Pancreas (tissue), 10 donors: ENCODE data around the gene KRTAP4-2. TPM values are rescaled to one million over a fixed set of nuclear protein-coding genes. Genes with fewer than 3 reads are reported as not detected.

ENCODE experiments used
- ATAC-seq, 4 donors: fragments of 200-7000 bp; cut with Tn5 transposase; one replicate each; pipeline versions ENCODE4 v1.8.0 to v1.9.1; 2020; ENCODE audit warnings: mild to moderate bottlenecking in 4 of 4, moderate library complexity in 4 of 4
- DNase-seq, 6 donors: peaks; one replicate each; pipeline ENCODE4 v3.0.0-alpha.2; 2020
- FAIRE-seq: peaks from 2 replicates; lab custom pipeline; 2012; peaks lifted over from hg19 to GRCh38; lab: Jason Lieb, UNC
- H3K27ac ChIP-seq, 4 donors: fragments of 200-600 bp; sonication (generic); 1 replicate in 3 of 4; 2 replicates in 1 of 4; pipeline versions ENCODE4 v1.5.0 to v1.8.0; 2020
- H3K27me3 ChIP-seq, 4 donors: fragments of 200-600 bp; one replicate each; pipeline ENCODE4 v1.8.0; 2021
- H3K36me3 ChIP-seq, 3 donors: fragments of 200-600 bp; sonication (generic) in 1 of 3; one replicate each; pipeline versions ENCODE4 v1.5.0 to v1.8.0; 2020 to 2021
- H3K4me1 ChIP-seq, 3 donors: fragments of 200-600 bp; one replicate each; pipeline ENCODE4 v1.8.0; 2021
- H3K4me3 ChIP-seq, 4 donors: fragments of 200-600 bp; sonication (generic) in 2 of 4; one replicate each; pipeline versions ENCODE4 v1.5.0 to v1.8.0; 2020 to 2021
- H3K9me3 ChIP-seq, 4 donors: fragments of 200-600 bp; one replicate each; pipeline ENCODE4 v1.8.0; 2021
- CTCF ChIP-seq, 4 donors: fragments of 200-600 bp; sonication (generic) in 3 of 4; IDR thresholded peaks; one replicate each; pipeline versions ENCODE4 v1.5.0 to v1.8.0; 2021; ENCODE audit warnings: antibody characterized with exemption in 4 of 4
- WGBS, 2 donors: extraction: QIAGEN DNeasy Blood & Tissue Kit; methylation state at CpG; one replicate each; pipeline ENCODE4 v1.1.7; 2013; 5-methylcytosine and 5-hydroxymethylcytosine counted together
- intact Hi-C, 3 donors: fragments of 100-400 bp; cut with DNase I; formaldehyde crosslinking; loops; one replicate each; pipeline versions ENCODE4 v1.11.1 to v1.14.2; 2022
- polyA plus RNA-seq, 2 donors: library from polyadenylated mRNA; stranded (reverse); fragments of 200-250 nt; gene quantifications; one replicate each; pipeline ENCODE4 v1.2.3, GENCODE V29; 2013
- total RNA-seq, 6 donors: library from RNA; stranded (reverse); fragmentation: NEBNext Ultra II Directional in 4 of 6; extraction: Animal tissue kit (Norgen Biotek cat#: 25700) in 4 of 6; gene quantifications; one replicate each; pipeline versions ENCODE4 v1.2.1 to v1.2.4, GENCODE V29; 2021 to 2023
- donor health status: healthy with polysubstance abuse.
- donor health status: DM: no; HTN: no; CAD: no; lungs with moderate emphysema.
- donor health status: DM: no; HTN: no; CAD: no.
- donor health status: control.
- donor health status: control.
- donor health status: Bipolar disorder and iron deficiency.
- donor health status: DM: yes; HTN: yes; CAD: no.
- donor health status: DM: no; HTN: no; CAD: no.
- donor health status: DM: no; HTN: no; CAD: no.
- donor health status: DM: yes; HTN: yes; CAD: no.

KRTAP4-2 gene
- total and polyA plus RNA-seq, 8 donors, result not detected

GRCh38 chr17:41133880-41134735 is 43.9 kb downstream of the KRTAP4-2 start:
- no peak for TF ChIP-seq CTCF (IDR thresholded peaks at IDR 0.05)
- H3K4me1 ChIP-seq, result no peaks in the 10 kb centered on the region
- no peaks in the 10 kb centered on the region for H3K36me3 ChIP-seq
- DNase-seq (no peak), FAIRE-seq (no peak), ATAC-seq (no peak)
- 51 to 56% methylated on average over 2 of the region's 2 CpGs for WGBS, 2 donors
- no peak overlapping the region for H3K27ac ChIP-seq
- H3K27me3 ChIP-seq, result peaks cover 0 to 3% (median 0%) of the 10 kb centered on the region in 4 donors
- H3K4me3 ChIP-seq, result no peak overlapping the region
- no peaks in the 10 kb centered on the region for H3K9me3 ChIP-seq
- intact Hi-C loops, result no loop called here

GRCh38 chr17:41131979-41132378 is 46.0 kb downstream of the KRTAP4-2 start:
- DNase-seq (no peak), ATAC-seq (no peak), FAIRE-seq (no peak)
- H3K27ac ChIP-seq, result no peak overlapping the region
- no peaks in the 10 kb centered on the region for H3K4me1 ChIP-seq
- H3K9me3 ChIP-seq, result no peaks in the 10 kb centered on the region
- no peaks in the 10 kb centered on the region for H3K36me3 ChIP-seq
- intact Hi-C loops, result no loop called here
- peaks cover 0 to 3% (median 0%) of the 10 kb centered on the region in 4 donors for H3K27me3 ChIP-seq
- WGBS, 2 donors, result 72 to 87% methylated on average over 3 of the region's 3 CpGs
- TF ChIP-seq CTCF (IDR thresholded peaks at IDR 0.05), result no peak
- no peak overlapping the region for H3K4me3 ChIP-seq

Other genes starting within 250 kb of the KRTAP4-2 start
Only the 30 nearest of the 41 such genes appear.
- not detected for gene KRTAP1-5, start 151.0 kb downstream of the KRTAP4-2 start, total RNA-seq
- gene KRTAP1-5, start 151.0 kb downstream of the KRTAP4-2 start, polyA plus RNA-seq, result not detected
- gene KRTAP1-4, start 148.0 kb downstream of the KRTAP4-2 start, total RNA-seq, result not detected
- gene KRTAP1-4, start 148.0 kb downstream of the KRTAP4-2 start, polyA plus RNA-seq, result not detected
- gene KRTAP1-3, start 143.3 kb downstream of the KRTAP4-2 start, total RNA-seq, result not detected
- not detected for gene KRTAP1-3, start 143.3 kb downstream of the KRTAP4-2 start, polyA plus RNA-seq
- gene KRTAP1-1, start 136.8 kb downstream of the KRTAP4-2 start, total RNA-seq, result under 1 TPM in 3 of 6 donors, not detected in 3; 0.16 to 0.46 (median 0.31) TPM
- under 1 TPM in 1 of 2 donors, not detected in 1; 0.68 TPM for gene KRTAP1-1, start 136.8 kb downstream of the KRTAP4-2 start, polyA plus RNA-seq
- gene KRTAP2-1, start 130.9 kb downstream of the KRTAP4-2 start, total RNA-seq, result not detected
- gene KRTAP2-1, start 130.9 kb downstream of the KRTAP4-2 start, polyA plus RNA-seq, result not detected
- gene KRTAP2-2, start 123.0 kb downstream of the KRTAP4-2 start, total RNA-seq, result not detected
- not detected for gene KRTAP2-2, start 123.0 kb downstream of the KRTAP4-2 start, polyA plus RNA-seq
- gene KRTAP2-3, start 118.1 kb downstream of the KRTAP4-2 start, total RNA-seq, result not detected
- not detected for gene KRTAP2-3, start 118.1 kb downstream of the KRTAP4-2 start, polyA plus RNA-seq
- gene KRTAP2-4, start 112.3 kb downstream of the KRTAP4-2 start, total RNA-seq, result not detected
- gene KRTAP2-4, start 112.3 kb downstream of the KRTAP4-2 start, polyA plus RNA-seq, result not detected
- not detected for gene KRTAP4-7, start 94.1 kb downstream of the KRTAP4-2 start, total RNA-seq
- not detected for gene KRTAP4-7, start 94.1 kb downstream of the KRTAP4-2 start, polyA plus RNA-seq
- not detected for gene KRTAP4-8, start 80.1 kb downstream of the KRTAP4-2 start, total RNA-seq
- gene KRTAP4-8, start 80.1 kb downstream of the KRTAP4-2 start, polyA plus RNA-seq, result not detected
- gene KRTAP4-16, start 76.0 kb downstream of the KRTAP4-2 start, total RNA-seq, result not detected
- gene KRTAP4-16, start 76.0 kb downstream of the KRTAP4-2 start, polyA plus RNA-seq, result not detected
- not detected for gene KRTAP4-9, start 72.8 kb downstream of the KRTAP4-2 start, total RNA-seq
- not detected for gene KRTAP4-9, start 72.8 kb downstream of the KRTAP4-2 start, polyA plus RNA-seq
- not detected for gene KRTAP4-11, start 59.8 kb downstream of the KRTAP4-2 start, total RNA-seq
- not detected for gene KRTAP4-11, start 59.8 kb downstream of the KRTAP4-2 start, polyA plus RNA-seq
- gene KRTAP4-12, start 54.0 kb downstream of the KRTAP4-2 start, total RNA-seq, result not detected
- gene KRTAP4-12, start 54.0 kb downstream of the KRTAP4-2 start, polyA plus RNA-seq, result not detected
- gene KRTAP4-6, start 37.7 kb downstream of the KRTAP4-2 start, total RNA-seq, result not detected
- not detected for gene KRTAP4-6, start 37.7 kb downstream of the KRTAP4-2 start, polyA plus RNA-seq
- not detected for gene KRTAP4-5, start 28.4 kb downstream of the KRTAP4-2 start, total RNA-seq
- gene KRTAP4-5, start 28.4 kb downstream of the KRTAP4-2 start, polyA plus RNA-seq, result not detected
- gene KRTAP4-4, start 17.5 kb downstream of the KRTAP4-2 start, total RNA-seq, result not detected
- gene KRTAP4-4, start 17.5 kb downstream of the KRTAP4-2 start, polyA plus RNA-seq, result not detected
- not detected for gene KRTAP4-3, start 10.0 kb downstream of the KRTAP4-2 start, total RNA-seq
- gene KRTAP4-3, start 10.0 kb downstream of the KRTAP4-2 start, polyA plus RNA-seq, result not detected
- gene KRTAP4-1, start 6.7 kb upstream of the KRTAP4-2 start, total RNA-seq, result not detected
- gene KRTAP4-1, start 6.7 kb upstream of the KRTAP4-2 start, polyA plus RNA-seq, result not detected
- gene KRTAP9-1, start 11.7 kb upstream of the KRTAP4-2 start, total RNA-seq, result not detected
- not detected for gene KRTAP9-1, start 11.7 kb upstream of the KRTAP4-2 start, polyA plus RNA-seq
- not detected for gene KRTAP9-2, start 48.4 kb upstream of the KRTAP4-2 start, total RNA-seq
- not detected for gene KRTAP9-2, start 48.4 kb upstream of the KRTAP4-2 start, polyA plus RNA-seq
- gene KRTAP9-3, start 54.2 kb upstream of the KRTAP4-2 start, total RNA-seq, result not detected
- gene KRTAP9-3, start 54.2 kb upstream of the KRTAP4-2 start, polyA plus RNA-seq, result not detected
- gene KRTAP9-8, start 59.8 kb upstream of the KRTAP4-2 start, total RNA-seq, result not detected
- not detected for gene KRTAP9-8, start 59.8 kb upstream of the KRTAP4-2 start, polyA plus RNA-seq
- not detected for gene KRTAP9-4, start 71.5 kb upstream of the KRTAP4-2 start, total RNA-seq
- gene KRTAP9-4, start 71.5 kb upstream of the KRTAP4-2 start, polyA plus RNA-seq, result not detected
- not detected for gene KRTAP9-9, start 77.2 kb upstream of the KRTAP4-2 start, total RNA-seq
- gene KRTAP9-9, start 77.2 kb upstream of the KRTAP4-2 start, polyA plus RNA-seq, result not detected
- not detected for gene KRTAP9-6, start 87.2 kb upstream of the KRTAP4-2 start, total RNA-seq
- gene KRTAP9-6, start 87.2 kb upstream of the KRTAP4-2 start, polyA plus RNA-seq, result not detected
- not detected for gene KRTAP9-7, start 97.5 kb upstream of the KRTAP4-2 start, total RNA-seq
- gene KRTAP9-7, start 97.5 kb upstream of the KRTAP4-2 start, polyA plus RNA-seq, result not detected
- gene KRTAP29-1, start 124.6 kb upstream of the KRTAP4-2 start, total RNA-seq, result not detected
- gene KRTAP29-1, start 124.6 kb upstream of the KRTAP4-2 start, polyA plus RNA-seq, result not detected
- not detected for gene KRTAP16-1, start 131.1 kb upstream of the KRTAP4-2 start, total RNA-seq
- gene KRTAP16-1, start 131.1 kb upstream of the KRTAP4-2 start, polyA plus RNA-seq, result not detected
- gene KRTAP17-1, start 137.5 kb upstream of the KRTAP4-2 start, total RNA-seq, result not detected
- gene KRTAP17-1, start 137.5 kb upstream of the KRTAP4-2 start, polyA plus RNA-seq, result not detected